Motor neuron (in vitro differentiated cells): ENCODE data around the gene KCNK2. TPM values are rescaled to one million over a fixed set of nuclear protein-coding genes. Genes with fewer than 3 reads are reported as not detected.

Experiments
- ATAC-seq, 8 experiments: fragments of 200-7000 bp; cut with Tn5 transposase; replicated peaks in 6 of 8; 2 replicates each; pipeline ENCODE4 v1.8.0; 2021; ENCODE audit warnings: mild to moderate bottlenecking in 8 of 8, moderate library complexity in 8 of 8
- H3K27ac ChIP-seq, 2 donors: fragments of 250-450 bp; sonication (Bioruptor Pico); 2 replicates each; pipeline ENCODE4 v1.9.0; 2021; ENCODE audit warnings: antibody characterized with exemption in 2 of 2, mild to moderate bottlenecking in 2 of 2, moderate library complexity in 1 of 2
- H3K4me1 ChIP-seq, 2 donors: fragments of 250-450 bp; sonication (Bioruptor Pico); replicated peaks in 1 of 2; 2 replicates each; pipeline ENCODE4 v1.6.1; 2021; ENCODE audit warnings: antibody characterized with exemption in 2 of 2, mild to moderate bottlenecking in 2 of 2, moderate library complexity in 1 of 2
- H3K4me3 ChIP-seq, 5 donors: fragments of 250-450 bp; sonication (Bioruptor Pico); 2 replicates each; pipeline ENCODE4 v1.9.0; 2021; ENCODE audit warnings: antibody characterized with exemption in 5 of 5, mild to moderate bottlenecking in 5 of 5, moderate library complexity in 4 of 5
- WGBS, 10 experiments: fragments of 450-650 bp; shearing (Covaris generic); methylation state at CpG; one replicate each; pipeline ENCODE4 v1.0.0; 2022; 5-methylcytosine and 5-hydroxymethylcytosine counted together
- in situ Hi-C, 9 experiments: fragments of 400-800 bp; cut with MboI; loops; one replicate each; pipeline ENCODE4 v1.15.0; 2021; ENCODE audit warnings: low sequenced_read_pairs in 9 of 9, low pct_unique_long_range_greater_than_20kb in 2 of 9; ENCODE audit not compliant: unreplicated experiment in 9 of 9
- total RNA-seq, 8 experiments: library from RNA; unstranded; fragments of 300-600 nt; gene quantifications; 2 replicates each; pipeline versions ENCODE4 v1.2.3 to v1.2.4, GENCODE V29; 2022

KCNK2 gene
- total RNA-seq, 8 experiments from 2014 or later = 2.6 to 36.3 (median 17.2) TPM

GRCh38 chr1:215071078-215071477 is 11.5 kb upstream of the KCNK2 start:
- 57 to 92% (median 80%) methylated on average over 1 of the region's 1 CpG; no CpG with 5 or more reads in 5 of the 10 experiments for WGBS, 10 experiments
- Histone ChIP-seq H3K4me3 (no peak overlapping the region), H3K27ac (no peak overlapping the region), H3K4me1 (peaks cover 0 to 8% of the 10 kb centered on the region in 2 donors)
- peak in 1 of 8 experiments; percentile 45 for ATAC-seq
- in situ Hi-C loops = no loop called here

- peak in 3 of 8 experiments; percentile 56 to 79 (median 71) for ATAC-seq
- H3K27ac ChIP-seq = no peak overlapping the region
Measured at GRCh38 chr1:215076322-215076721, 6.2 kb upstream of the KCNK2 start.

GRCh38 chr1:215079456-215079855 is 3.1 kb upstream of the KCNK2 start:
- Histone ChIP-seq H3K4me1 (peaks cover 0 to 4% of the 10 kb centered on the region in 2 donors), H3K27ac (no peak overlapping the region), H3K4me3 (no peak overlapping the region)
- WGBS, 10 experiments = 48 to 89% (median 57%) methylated on average over 2 of the region's 2 CpGs; no CpG with 5 or more reads in 3 of the 10 experiments
- no peak for ATAC-seq
- in situ Hi-C loops = no loop called here

More at GRCh38 chr1:215076322-215076721, 6.2 kb upstream of the KCNK2 start:
- in situ Hi-C loops = no loop called here
- H3K4me3 ChIP-seq = no peak overlapping the region
- WGBS, 10 experiments = 50 to 100% (median 63%) methylated on average over 1 of the region's 1 CpG; no CpG with 5 or more reads in 4 of the 10 experiments
- H3K4me1 ChIP-seq = peaks cover 0 to 3% of the 10 kb centered on the region in 2 donors

- peak overlapping the region; percentile 53 to 99 (median 76) for H3K4me3 ChIP-seq
- peak overlapping the region; percentile 5 to 81 for H3K27ac ChIP-seq
- peaks cover 0 to 21% of the 10 kb centered on the region in 2 donors for H3K4me1 ChIP-seq
- in situ Hi-C loops = no loop called here
- 0 to 28% (median 9%) methylated on average over 1 to 14 of the region's 44 CpGs; no CpG with 5 or more reads in 2 of the 10 experiments for WGBS, 10 experiments
- ATAC-seq = peak; percentile 15 to 55 (median 46)
Measured at GRCh38 chr1:215081661-215082531, 641 bp upstream of the KCNK2 start.

DNA sequence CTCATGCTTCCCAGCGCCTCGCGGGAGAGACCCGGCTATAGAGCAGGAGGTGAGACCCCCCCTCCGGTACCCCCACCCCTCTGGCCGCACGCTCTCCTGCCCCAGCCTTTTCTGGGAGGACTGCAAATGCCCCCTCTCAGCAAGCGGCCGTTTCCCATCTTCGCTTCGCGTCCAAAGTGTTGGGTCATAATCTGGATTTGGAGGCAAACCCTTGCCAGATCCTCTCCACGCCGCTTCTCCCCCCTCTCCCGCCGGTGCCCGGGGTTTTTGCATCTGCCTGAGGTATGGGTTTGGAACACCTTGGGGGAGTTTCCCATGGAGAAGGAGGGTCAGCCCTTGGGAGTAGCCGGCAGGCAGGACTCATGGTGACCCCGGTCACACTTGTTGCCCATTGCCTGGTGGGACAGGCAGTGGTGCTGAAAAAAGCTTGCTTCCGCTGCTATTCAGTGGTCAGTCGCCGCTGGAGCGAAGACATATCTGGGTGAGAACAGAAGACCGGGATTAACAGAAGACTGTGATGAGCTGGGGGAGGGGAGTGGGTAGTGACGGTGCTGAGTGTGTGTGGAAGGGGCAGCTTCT is 935 bp downstream of the KCNK2 start:
- 0 to 10% (median 1%) methylated on average over 1 to 12 of the region's 25 CpGs; no CpG with 5 or more reads in 1 of the 10 experiments for WGBS, 10 experiments
- peaks cover 0 to 35% of the 10 kb centered on the region in 2 donors for H3K4me1 ChIP-seq
- ATAC-seq = peak; percentile 23 to 76 (median 66)
- peak overlapping the region in 1 of 2 donors; percentile 81 for H3K27ac ChIP-seq
- in situ Hi-C loops = no loop called here
- H3K4me3 ChIP-seq = peak overlapping the region; percentile 53 to 99 (median 76)

GRCh38 chr1:215084621-215085020 is 2.1 kb downstream of the KCNK2 start:
- in situ Hi-C loops = no loop called here
- no peak for ATAC-seq
- peaks cover 0 to 45% of the 10 kb centered on the region in 2 donors for H3K4me1 ChIP-seq
- H3K27ac ChIP-seq = peak overlapping the region in 1 of 2 donors; percentile 81
- H3K4me3 ChIP-seq = peak overlapping the region; percentile 53 to 99 (median 76)

DNA sequence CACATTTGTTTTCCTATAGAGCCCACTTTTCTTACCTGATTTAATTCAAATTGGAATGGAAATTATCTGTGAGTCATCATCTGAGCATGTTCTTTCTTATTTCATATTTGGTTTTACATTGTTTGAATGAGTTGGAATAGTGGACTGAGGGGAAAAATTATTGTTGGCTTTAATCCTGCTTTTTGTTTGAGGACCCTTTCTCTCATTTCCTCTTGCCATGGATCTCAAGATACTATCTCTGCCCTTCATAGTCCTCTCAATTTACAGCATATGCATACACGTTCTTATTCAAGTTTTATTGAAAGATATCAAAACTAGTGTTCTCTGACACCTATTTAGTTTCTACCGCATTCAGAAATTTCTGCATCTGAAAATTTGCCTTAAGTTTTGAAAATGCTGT is 5.1 kb downstream of the KCNK2 start:
- no peak overlapping the region for H3K4me3 ChIP-seq
- H3K27ac ChIP-seq = no peak overlapping the region
- H3K4me1 ChIP-seq = peaks cover 0 to 45% of the 10 kb centered on the region in 2 donors
- 69 to 100% (median 96%) methylated on average over 1 to 2 of the region's 2 CpGs for WGBS, 10 experiments
- no peak for ATAC-seq
- in situ Hi-C loops = no loop called here

DNA sequence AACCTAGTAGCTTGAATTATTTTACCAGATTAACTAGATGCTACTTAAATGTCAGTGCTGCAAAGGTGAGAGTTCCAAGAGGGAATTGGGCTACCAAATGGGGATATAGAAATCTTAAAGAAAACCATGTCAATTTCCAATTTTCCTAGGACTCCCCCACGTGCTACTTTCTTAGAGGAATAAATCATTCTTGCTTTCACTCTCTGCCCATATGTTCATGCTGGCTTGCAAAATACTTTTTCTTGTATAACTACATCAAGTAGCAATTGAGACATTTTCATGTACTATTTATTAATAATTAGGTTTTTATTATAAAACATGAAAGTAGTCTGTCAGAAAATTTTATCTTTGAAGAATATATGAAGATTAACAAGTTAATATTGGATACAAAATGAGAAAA is 11.8 kb downstream of the KCNK2 start:
- no peak overlapping the region for H3K27ac ChIP-seq
- no peak overlapping the region for H3K4me3 ChIP-seq
- peaks cover 0 to 5% of the 10 kb centered on the region in 2 donors for H3K4me1 ChIP-seq
- 0 to 100% (median 67%) methylated on average over 1 of the region's 1 CpG; no CpG with 5 or more reads in 1 of the 10 experiments for WGBS, 10 experiments
- in situ Hi-C loops = no loop called here
- ATAC-seq = no peak

DNA sequence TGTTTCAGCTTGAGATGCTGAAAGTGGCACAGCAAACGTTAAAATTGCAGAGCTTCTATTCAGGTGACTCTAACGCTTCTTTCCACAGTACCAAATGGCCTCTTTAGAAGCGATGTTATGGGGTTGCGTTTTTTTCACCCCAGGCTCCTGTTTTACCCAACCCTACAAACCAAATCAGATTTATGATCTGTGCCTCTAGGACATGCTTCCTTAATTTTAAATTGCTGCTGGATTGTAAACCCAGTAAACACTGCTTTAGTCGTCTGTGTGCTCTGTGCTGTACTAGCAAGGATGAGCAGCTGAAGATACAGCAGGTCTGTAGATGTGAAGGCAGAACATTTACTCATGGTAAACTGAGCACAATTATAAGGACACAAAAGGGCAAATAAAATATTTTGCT is 13.0 kb downstream of the KCNK2 start:
- 40 to 91% (median 80%) methylated on average over 1 to 5 of the region's 5 CpGs for WGBS, 10 experiments
- in situ Hi-C loops = no loop called here
- peak in 2 of 8 experiments; percentile 27 to 30 for ATAC-seq

DNA sequence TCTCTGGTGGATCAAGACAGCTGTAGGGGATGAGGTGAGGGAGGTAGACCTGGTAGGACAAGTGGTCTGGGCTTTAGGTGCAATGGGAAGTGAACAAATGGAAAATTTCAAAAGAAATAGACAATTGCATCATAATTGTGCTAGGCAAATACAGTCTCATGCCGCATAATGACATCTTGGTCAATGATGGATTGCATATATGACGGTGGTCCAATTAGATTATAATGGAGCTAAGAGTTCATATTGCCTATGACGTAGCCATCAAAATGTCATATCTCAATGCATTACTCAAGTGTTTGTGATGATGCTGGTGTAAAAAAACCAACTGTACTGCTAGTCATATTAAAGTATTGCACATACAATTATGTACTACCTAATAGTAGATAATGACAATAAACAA is 19.0 kb downstream of the KCNK2 start:
- H3K4me1 ChIP-seq = peaks cover 0 to 40% of the 10 kb centered on the region in 2 donors
- ATAC-seq = peak in 3 of 8 experiments; percentile 45 to 57 (median 48)

More for the DNA sequence above, 13.0 kb downstream of the KCNK2 start:
- Histone ChIP-seq H3K27ac (no peak overlapping the region), H3K4me1 (peaks cover 0 to 13% of the 10 kb centered on the region in 2 donors), H3K4me3 (no peak overlapping the region)

DNA sequence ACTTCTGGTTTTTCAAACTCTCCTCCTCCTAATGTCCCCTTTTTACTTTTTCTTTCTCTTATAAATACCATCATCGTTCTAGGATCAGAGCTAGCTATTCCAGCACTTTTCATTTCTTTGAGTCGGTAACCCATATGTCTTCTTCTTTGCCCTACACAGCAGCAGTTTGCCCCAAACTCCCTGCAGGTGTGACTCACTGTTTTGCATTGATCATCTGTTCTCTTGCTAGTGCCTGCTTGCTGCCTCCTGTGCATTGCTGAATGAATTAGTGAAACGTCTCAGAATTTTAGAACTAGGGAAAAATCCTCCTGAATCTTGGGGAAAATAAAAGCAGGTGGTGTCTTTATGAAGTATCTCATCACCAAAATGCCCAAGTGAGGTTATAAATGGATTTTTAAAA is 21.7 kb downstream of the KCNK2 start:
- Histone ChIP-seq H3K27ac (no peak overlapping the region), H3K4me3 (no peak overlapping the region), H3K4me1 (peaks cover 0 to 35% of the 10 kb centered on the region in 2 donors)
- 32 to 92% (median 47%) methylated on average over 2 to 3 of the region's 3 CpGs for WGBS, 10 experiments
- in situ Hi-C loops = no loop called here
- peak in 4 of 8 experiments; percentile 28 to 73 (median 60) for ATAC-seq

More for the DNA sequence above, 19.0 kb downstream of the KCNK2 start:
- in situ Hi-C loops = no loop called here
- Histone ChIP-seq H3K27ac (no peak overlapping the region), H3K4me3 (no peak overlapping the region)
- 50 to 100% (median 88%) methylated on average over 1 to 3 of the region's 3 CpGs for WGBS, 10 experiments

- 40 to 91% (median 82%) methylated on average over 1 to 2 of the region's 2 CpGs; no CpG with 5 or more reads in 2 of the 10 experiments for WGBS, 10 experiments
- Histone ChIP-seq H3K4me3 (no peak overlapping the region), H3K27ac (no peak overlapping the region), H3K4me1 (peaks cover 0 to 30% of the 10 kb centered on the region in 2 donors)
- in situ Hi-C loops = no loop called here
- ATAC-seq = no peak
Measured at GRCh38 chr1:215106067-215106466, 23.5 kb downstream of the KCNK2 start.

GRCh38 chr1:215109171-215109570 is 26.6 kb downstream of the KCNK2 start:
- in situ Hi-C loops = no loop called here
- Histone ChIP-seq H3K4me3 (no peak overlapping the region), H3K4me1 (peaks cover 0 to 8% of the 10 kb centered on the region in 2 donors), H3K27ac (no peak overlapping the region)
- ATAC-seq = no peak
- 67 to 100% (median 94%) methylated on average over 1 to 5 of the region's 5 CpGs; no CpG with 5 or more reads in 1 of the 10 experiments for WGBS, 10 experiments
